Brain microvascular endothelial cell (primary cell): ENCODE measurements around the gene FADS6.
"Not testable (repeated sequence)": the region's sequence is repeated elsewhere in the genome, so short reads cannot be mapped to it uniquely, and the experiment has no call there.

ENCODE experiments used
- DNase-seq: peaks from one replicate; pipeline ENCODE4 v3.0.0-alpha.2; 2020
- H3K27ac ChIP-seq: fragments of 250-450 bp; sonication (Bioruptor Pico); 2 replicates; pipeline ENCODE4 v1.5.1; 2020; ENCODE audit warnings: mild to moderate bottlenecking, moderate library complexity
- H3K27me3 ChIP-seq: fragments of 250-450 bp; sonication (Bioruptor Pico); replicated peaks from 2 replicates; pipeline ENCODE4 v1.5.1; 2020; ENCODE audit warnings: mild to moderate bottlenecking
- H3K36me3 ChIP-seq: fragments of 250-450 bp; sonication (Bioruptor Pico); replicated peaks from 2 replicates; pipeline ENCODE4 v1.5.1; 2020; ENCODE audit warnings: mild to moderate bottlenecking
- H3K4me3 ChIP-seq: 2 replicates; pipeline ENCODE4 v1.5.1; 2011; ENCODE audit warnings: low read depth, mild to moderate bottlenecking, control low read depth, low read length, moderate library complexity
- CTCF ChIP-seq: IDR thresholded peaks from 2 replicates; pipeline ENCODE4 v1.5.1; 2011; ENCODE audit warnings: low read depth, mild to moderate bottlenecking, moderate library complexity, low read length, control low read depth, inconsistent platforms; ENCODE audit errors: missing control alignments
- in situ Hi-C: cut with HindIII; loops from 2 replicates; pipeline ENCODE4 v1.10.0; 2017; ENCODE audit warnings: low sequenced_read_pairs, low pct_ligation_motif_present

Gene FADS6

GRCh38 chr17:74873037-74873873 lies 20.2 kb downstream of the FADS6 start:
- DNase-seq: peak; percentile 100
- H3K27ac ChIP-seq: peak overlapping the region; percentile 68
- no peaks in the 10 kb centered on the region for H3K36me3 ChIP-seq
- TF ChIP-seq CTCF: no peak
- in situ Hi-C loops: no loop called here
- no peaks in the 10 kb centered on the region for H3K27me3 ChIP-seq
- H3K4me3 ChIP-seq: peak overlapping the region; percentile 81

DNA sequence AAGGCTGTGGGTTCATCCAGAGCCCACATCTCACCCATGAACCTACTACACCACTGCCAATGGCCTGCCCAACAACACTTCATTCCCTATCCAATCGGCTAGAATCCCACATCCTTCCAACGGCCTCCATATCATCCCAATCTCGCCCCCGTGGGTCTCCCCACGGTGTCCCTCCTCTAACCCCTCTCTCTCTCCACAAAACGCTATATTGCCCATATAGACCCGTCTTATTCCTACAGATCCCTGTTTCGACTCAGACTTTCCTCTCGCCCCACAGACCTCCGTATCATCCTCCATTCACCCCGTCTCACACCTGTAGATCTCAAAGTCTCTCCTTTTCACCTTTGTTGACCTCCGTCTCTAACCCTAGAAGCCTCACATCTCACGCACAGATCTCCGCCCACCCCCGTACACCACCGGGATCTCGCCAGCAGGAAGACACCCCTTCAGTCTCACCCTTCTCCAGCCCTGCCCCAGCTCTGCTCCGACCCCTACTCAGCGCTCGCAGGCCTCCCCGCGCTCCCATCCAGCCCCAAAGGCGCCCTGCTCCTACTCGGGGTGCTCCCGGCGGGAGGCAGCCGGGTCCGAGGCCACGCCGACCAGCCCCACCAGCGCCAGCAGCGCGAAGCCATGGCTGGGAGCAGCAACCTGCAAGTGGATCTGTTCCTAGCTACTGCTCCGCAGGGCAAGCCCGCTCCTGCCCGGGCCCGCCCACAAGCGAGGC lies 21.0 kb downstream of the FADS6 start, which contains the start of gene FDXR:
Gene FDXR (minus strand): TSS at position 682 of the 724 bp plus-strand sequence. CDS start 50 bp downstream, at position 632.
- Histone ChIP-seq H3K27me3 (no peaks in the 10 kb centered on the region), H3K4me3 (peak within 1 kb of the TSS; percentile 81), H3K36me3 (no peaks in the 10 kb centered on the region), H3K27ac (peak within 1 kb of the TSS; percentile 68)
- in situ Hi-C loops: no loop called here
- TF ChIP-seq CTCF: no peak
- DNase-seq: no peak

GRCh38 chr17:74871356-74872076 lies 21.9 kb downstream of the FADS6 start:
- Histone ChIP-seq H3K27ac (no peak overlapping the region), H3K27me3 (no peaks in the 10 kb centered on the region), H3K4me3 (no peak overlapping the region), H3K36me3 (no peaks in the 10 kb centered on the region)
- in situ Hi-C loops: no loop called here
- no peak for DNase-seq
- TF ChIP-seq CTCF: no peak

- Histone ChIP-seq H3K27ac (no peak overlapping the region), H3K36me3 (no peaks in the 10 kb centered on the region), H3K27me3 (no peaks in the 10 kb centered on the region), H3K4me3 (no peak overlapping the region)
- no peak for TF ChIP-seq CTCF
- in situ Hi-C loops: no loop called here
- DNase-seq: peak; percentile 33
Observed at GRCh38 chr17:74870512-74870911, 22.9 kb downstream of the FADS6 start.

- in situ Hi-C loops, H3K27me3 ChIP-seq, H3K4me3 ChIP-seq, DNase-seq, H3K27ac ChIP-seq, H3K36me3 ChIP-seq: not testable (repeated sequence)
Observed at GRCh38 chr17:74870028-74870427, 23.4 kb downstream of the FADS6 start.

DNA sequence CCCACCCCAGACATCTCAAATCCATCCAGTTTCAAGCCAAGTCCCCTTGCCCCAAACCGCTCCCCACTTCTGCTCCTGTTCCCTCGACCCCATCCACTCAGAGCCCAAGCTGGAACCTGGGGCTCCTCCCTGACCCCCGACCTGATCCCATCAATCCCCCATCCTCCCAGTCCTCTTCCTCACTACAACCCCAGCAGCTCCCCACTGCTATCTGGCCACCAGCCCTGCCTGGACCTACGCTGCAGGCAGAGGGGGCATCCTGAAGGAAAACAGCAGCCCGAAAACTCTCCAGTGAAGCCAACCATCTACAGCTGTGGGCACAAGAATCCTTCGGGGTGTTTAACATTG lies 24.6 kb downstream of the FADS6 start:
- Histone ChIP-seq H3K27me3 (no peaks in the 10 kb centered on the region), H3K4me3 (no peak overlapping the region), H3K36me3 (no peaks in the 10 kb centered on the region), H3K27ac (no peak overlapping the region)
- in situ Hi-C loops: no loop called here
- TF ChIP-seq CTCF: no peak
- no peak for DNase-seq
